CD4-positive, alpha-beta T cell (primary cell): ENCODE data around the gene ARMC3. TPM values are rescaled to one million over a fixed set of nuclear protein-coding genes. Genes with fewer than 3 reads are reported as not detected.

ENCODE experiments used
- ATAC-seq: fragments of 200-7000 bp; cut with Tn5 transposase; one replicate; pipeline ENCODE4 v1.10.0; 2022; ENCODE audit warnings: mild to moderate bottlenecking; ENCODE audit not compliant: poor library complexity
- CTCF ChIA-PET: fragments of 350-600 bp; sonication (Branson Sonifier 250); formaldehyde crosslinking; loops from one replicate; lab custom pipeline; 2021; ENCODE audit warnings: antibody characterized with exemption, inconsistent platforms; lab: Charles Lee
- POLR2A ChIA-PET: fragments of 350-600 bp; sonication (Branson Sonifier 250); formaldehyde crosslinking; loops from one replicate; lab custom pipeline; 2021; ENCODE audit warnings: antibody characterized with exemption, inconsistent platforms; lab: Charles Lee
- DNase-seq, 14 experiments: peaks; one replicate each; pipeline ENCODE4 v3.0.0-alpha.2; 2013 to 2020; ENCODE audit warnings: mixed read lengths in 2 of 14
- H3K27ac ChIP-seq, 2 donors: one replicate each; pipeline versions ENCODE4 v1.5.1 to v1.7.0; 2013; ENCODE audit warnings: low read length in 2 of 2, low read depth in 1 of 2, mild to moderate bottlenecking in 1 of 2
- H3K27me3 ChIP-seq, 2 experiments: 1 replicate in 1 of 2; 2 replicates in 1 of 2; pipeline versions ENCODE4 v1.6.1 to v1.7.0; 2013; ENCODE audit warnings: low read length in 2 of 2, control low read depth in 1 of 2, mild to moderate bottlenecking in 1 of 2, moderate library complexity in 1 of 2; ENCODE audit not compliant: insufficient read depth in 2 of 2, control insufficient read depth in 1 of 2
- H3K36me3 ChIP-seq: one replicate; pipeline ENCODE4 v1.6.1; 2013; ENCODE audit warnings: low read length, control low read depth; ENCODE audit not compliant: insufficient read depth
- H3K4me1 ChIP-seq: one replicate; pipeline ENCODE4 v1.6.1; 2013; ENCODE audit warnings: low read length, control low read depth; ENCODE audit not compliant: insufficient read depth
- H3K4me3 ChIP-seq: one replicate; pipeline ENCODE4 v1.5.1; 2013; ENCODE audit warnings: mild to moderate bottlenecking, low read length, moderate library complexity
- H3K9me3 ChIP-seq, 2 experiments: 1 replicate in 1 of 2; 2 replicates in 1 of 2; pipeline versions ENCODE4 v1.6.1 to v1.7.0; 2013; ENCODE audit warnings: low read length in 2 of 2, mild to moderate bottlenecking in 2 of 2, control low read depth in 1 of 2, moderate library complexity in 1 of 2; ENCODE audit not compliant: control insufficient read depth in 1 of 2, insufficient read depth in 1 of 2
- H3K27ac Mint-ChIP-seq: one replicate; pipeline ENCODE4 v1.8.0; 2020; ENCODE audit warnings: mixed read lengths
- H3K27me3 Mint-ChIP-seq: one replicate; pipeline ENCODE4 v1.8.0; 2021; ENCODE audit warnings: mixed read lengths
- H3K36me3 Mint-ChIP-seq: one replicate; pipeline ENCODE4 v1.8.0; 2021; ENCODE audit warnings: low read depth, mixed read lengths
- H3K4me1 Mint-ChIP-seq: one replicate; pipeline ENCODE4 v1.8.0; 2021; ENCODE audit warnings: low read depth, mixed read lengths
- H3K4me3 Mint-ChIP-seq: one replicate; pipeline ENCODE4 v1.8.0; 2020; ENCODE audit warnings: mild to moderate bottlenecking, mixed read lengths
- H3K9me3 Mint-ChIP-seq: one replicate; pipeline ENCODE4 v1.8.0; 2020; ENCODE audit warnings: mixed read lengths
- intact Hi-C, 2 experiments: fragments of 100-400 bp; cut with DNase I in 1 of 2; cut with micrococcal nuclease in 1 of 2; formaldehyde crosslinking; loops; one replicate each; pipeline versions ENCODE4 v1.15.1 to v1.9.0; 2023 to 2025; cut with DNase I, micrococcal nuclease
- total RNA-seq, 174 experiments: library from RNA in 2 of 174; stranded (reverse) in 2 of 174; gene quantifications; one replicate each; pipeline ENCODE4 v1.2.3 and lab custom pipeline; 2021 to 2026
- TF ChIP-seq, protein P1 (sequence below): fragments of 200-600 bp; IDR thresholded peaks from one replicate; pipeline ENCODE4 v1.8.0; 2022; ENCODE audit warnings: antibody characterized with exemption, mild to moderate bottlenecking

The ARMC3 gene
- total RNA-seq, 2 experiments from 2014 or later, result not detected

DNA sequence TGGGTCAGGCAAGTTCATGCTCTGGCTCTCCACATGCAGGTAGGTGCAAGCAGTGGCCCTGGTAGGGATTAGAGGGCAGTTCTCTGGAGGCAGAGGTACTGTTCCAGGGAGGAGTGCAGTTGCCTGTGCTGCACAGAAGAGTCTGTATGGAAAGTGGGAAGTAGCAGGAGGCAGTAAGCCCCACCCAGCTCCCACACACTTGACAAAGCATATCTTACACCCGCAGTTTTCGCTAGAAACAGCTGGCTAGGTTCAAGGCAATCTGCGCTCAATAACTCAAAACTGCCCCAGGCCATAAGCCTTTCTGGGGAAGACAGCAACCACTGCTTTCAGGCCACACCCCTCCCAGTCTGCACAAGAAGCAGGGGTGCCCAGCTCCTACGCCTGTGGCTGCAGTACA, 33.1 kb upstream of the ARMC3 start:
- Mint-ChIP-seq H3K27ac (no peak overlapping the region), H3K27me3 (peaks cover 5% of the 10 kb centered on the region), H3K36me3 (peaks cover 11% of the 10 kb centered on the region), H3K4me1 (no peaks in the 10 kb centered on the region), H3K9me3 (peaks cover 10% of the 10 kb centered on the region), H3K4me3 (no peak overlapping the region)
- intact Hi-C loops, result no loop called here
- H3K4me1 ChIP-seq, result no peaks in the 10 kb centered on the region
- CTCF ChIA-PET, result no interaction called here
- no peaks in the 10 kb centered on the region for H3K36me3 ChIP-seq
- POLR2A ChIA-PET, result no interaction called here
- ATAC-seq, result no peak
- DNase-seq, result no peak
- H3K27ac ChIP-seq, result no peak overlapping the region
- H3K27me3 ChIP-seq, result no peaks in the 10 kb centered on the region
- H3K9me3 ChIP-seq, result peaks cover 6 to 17% of the 10 kb centered on the region in 2 experiments
- TF ChIP-seq, protein P1, sequence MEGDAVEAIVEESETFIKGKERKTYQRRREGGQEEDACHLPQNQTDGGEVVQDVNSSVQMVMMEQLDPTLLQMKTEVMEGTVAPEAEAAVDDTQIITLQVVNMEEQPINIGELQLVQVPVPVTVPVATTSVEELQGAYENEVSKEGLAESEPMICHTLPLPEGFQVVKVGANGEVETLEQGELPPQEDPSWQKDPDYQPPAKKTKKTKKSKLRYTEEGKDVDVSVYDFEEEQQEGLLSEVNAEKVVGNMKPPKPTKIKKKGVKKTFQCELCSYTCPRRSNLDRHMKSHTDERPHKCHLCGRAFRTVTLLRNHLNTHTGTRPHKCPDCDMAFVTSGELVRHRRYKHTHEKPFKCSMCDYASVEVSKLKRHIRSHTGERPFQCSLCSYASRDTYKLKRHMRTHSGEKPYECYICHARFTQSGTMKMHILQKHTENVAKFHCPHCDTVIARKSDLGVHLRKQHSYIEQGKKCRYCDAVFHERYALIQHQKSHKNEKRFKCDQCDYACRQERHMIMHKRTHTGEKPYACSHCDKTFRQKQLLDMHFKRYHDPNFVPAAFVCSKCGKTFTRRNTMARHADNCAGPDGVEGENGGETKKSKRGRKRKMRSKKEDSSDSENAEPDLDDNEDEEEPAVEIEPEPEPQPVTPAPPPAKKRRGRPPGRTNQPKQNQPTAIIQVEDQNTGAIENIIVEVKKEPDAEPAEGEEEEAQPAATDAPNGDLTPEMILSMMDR, result no peak
- H3K4me3 ChIP-seq, result no peak overlapping the region

DNA sequence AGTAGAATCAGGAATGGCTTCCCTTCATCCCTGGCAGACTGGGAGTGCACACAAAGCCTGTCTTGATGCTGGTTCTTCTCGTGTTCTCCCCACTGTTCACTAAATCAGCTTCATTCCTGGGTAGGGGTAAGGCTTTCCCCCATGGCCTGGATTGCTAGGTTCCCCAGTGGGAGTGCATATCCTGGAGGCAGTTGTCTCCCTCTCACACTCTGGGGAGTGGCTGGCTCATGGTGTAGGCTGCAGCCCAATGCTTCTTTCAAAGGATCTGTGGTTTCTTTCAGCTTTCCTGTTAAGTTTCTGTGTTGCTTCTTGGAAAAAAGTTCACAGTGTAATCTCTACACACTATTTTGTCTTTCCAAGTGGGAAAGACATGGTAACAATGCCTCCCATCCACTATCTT, 32.6 kb upstream of the ARMC3 start:
- Histone ChIP-seq H3K9me3 (peaks cover 6 to 17% of the 10 kb centered on the region in 2 experiments), H3K4me1 (no peaks in the 10 kb centered on the region), H3K27ac (no peak overlapping the region), H3K36me3 (no peaks in the 10 kb centered on the region), H3K27me3 (no peaks in the 10 kb centered on the region), H3K4me3 (no peak overlapping the region)
- Mint-ChIP-seq H3K9me3 (peaks cover 10% of the 10 kb centered on the region), H3K4me1 (no peaks in the 10 kb centered on the region), H3K4me3 (no peak overlapping the region), H3K27ac (no peak overlapping the region), H3K36me3 (peaks cover 11% of the 10 kb centered on the region), H3K27me3 (peaks cover 5% of the 10 kb centered on the region)
- TF ChIP-seq, protein P1, result no peak
- POLR2A ChIA-PET, result no interaction called here
- CTCF ChIA-PET, result no interaction called here
- ATAC-seq (no peak), DNase-seq (no peak)
- intact Hi-C loops, result no loop called here

DNA sequence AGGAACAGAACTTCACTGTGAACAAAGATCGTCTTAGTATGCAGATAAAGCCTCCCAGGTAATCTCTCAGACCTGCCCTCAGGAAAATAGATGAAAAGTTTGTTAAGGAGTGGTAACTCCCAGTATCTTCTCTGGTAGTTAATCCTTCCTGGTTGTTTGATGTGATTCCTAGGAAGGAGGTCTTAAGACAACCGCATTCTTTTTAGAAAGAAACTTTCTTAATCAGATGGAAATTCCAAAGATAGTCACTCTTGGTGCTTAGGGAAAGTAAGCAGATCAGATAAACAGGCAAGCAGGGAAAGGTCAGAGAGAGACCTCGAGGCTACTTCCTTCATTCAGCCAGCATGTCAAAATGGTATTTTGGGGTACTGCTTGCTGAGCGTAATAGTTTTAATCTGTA, 30.5 kb upstream of the ARMC3 start:
- Mint-ChIP-seq H3K36me3 (no peaks in the 10 kb centered on the region), H3K27me3 (peaks cover 5% of the 10 kb centered on the region), H3K4me1 (no peaks in the 10 kb centered on the region), H3K4me3 (no peak overlapping the region), H3K27ac (no peak overlapping the region), H3K9me3 (peaks cover 5% of the 10 kb centered on the region)
- H3K9me3 ChIP-seq, result peaks cover 5 to 6% of the 10 kb centered on the region in 2 experiments
- ChIA-PET CTCF (no interaction called here), POLR2A (no interaction called here)
- H3K4me3 ChIP-seq, result no peak overlapping the region
- TF ChIP-seq, protein P1, result no peak
- no peak overlapping the region for H3K27ac ChIP-seq
- intact Hi-C loops, result no loop called here
- no peaks in the 10 kb centered on the region for H3K4me1 ChIP-seq
- ATAC-seq (no peak), DNase-seq (no peak)
- no peaks in the 10 kb centered on the region for H3K36me3 ChIP-seq
- no peaks in the 10 kb centered on the region for H3K27me3 ChIP-seq
